A549 (cell line): ENCODE data around the gene USP24. TPM values are rescaled to one million over a fixed set of nuclear protein-coding genes. Genes with fewer than 3 reads are reported as not detected.
A peak's percentile ranks its signal among the peaks of the same experiment; 100 is the strongest.

Experiments
- ATAC-seq, 2 experiments: fragments of 200-7000 bp in 1 of 2; fragments of >200 bp in 1 of 2; cut with Nextera tagmentation in 1 of 2; cut with Tn5 transposase in 1 of 2; 3 replicates each; pipeline versions ENCODE4 v1.8.0 to v1.9.1; 2018 to 2020; ENCODE audit warnings: mild to moderate bottlenecking in 1 of 2, moderate library complexity in 1 of 2
- CTCF ChIA-PET: fragments of 300-600 bp; sonication (Branson Sonifier 250); formaldehyde crosslinking; extraction: SDS; loops from one replicate; lab custom pipeline; 2021; ENCODE audit warnings: antibody characterized with exemption, inconsistent platforms; lab: Yijun Ruan, JAX
- POLR2A ChIA-PET: fragments of 350-600 bp; formaldehyde crosslinking; extraction: SDS; loops from one replicate; lab custom pipeline; 2021; ENCODE audit warnings: antibody characterized with exemption, inconsistent platforms; lab: Yijun Ruan, JAX
- DNase-seq, 2 experiments: peaks; one replicate each; pipeline versions ENCODE4 v3.0.0 to v3.0.0-alpha.2; 2011 to 2016; ENCODE audit warnings: low read depth in 1 of 2, low spot score in 1 of 2
- FAIRE-seq: peaks from 2 replicates; lab custom pipeline; 2011; peaks lifted over from hg19 to GRCh38; lab: Jason Lieb, UNC
- H3K27ac ChIP-seq, 2 experiments: fragments of >200 bp; sonication (Bioruptor Twin); formaldehyde crosslinking; 3 replicates each; pipeline ENCODE4 v1.5.1; 2016 to 2017
- H3K4me1 ChIP-seq: fragments of >200 bp; sonication (Bioruptor Twin); formaldehyde crosslinking; 3 replicates; pipeline ENCODE4 v1.6.1; 2016
- H3K4me2 ChIP-seq: fragments of >200 bp; sonication (Bioruptor Twin); formaldehyde crosslinking; 3 replicates; pipeline ENCODE4 v1.6.1; 2016
- H3K4me3 ChIP-seq: fragments of >200 bp; sonication (Bioruptor Twin); formaldehyde crosslinking; 3 replicates; pipeline ENCODE4 v1.5.1; 2016
- H3K9me3 ChIP-seq: fragments of >200 bp; sonication (Bioruptor Twin); formaldehyde crosslinking; 3 replicates; pipeline ENCODE4 v1.6.1; 2016
- CTCF ChIP-seq: fragments of >200 bp; sonication (Bioruptor Twin); formaldehyde crosslinking; IDR thresholded peaks from 3 replicates; pipeline ENCODE4 v1.5.1; 2016
- HEYL ChIP-seq: fragments of 250-450 bp; sonication (Bioruptor Pico); IDR thresholded peaks from 2 replicates; pipeline ENCODE4 v1.8.0; 2021; ENCODE audit warnings: mild to moderate bottlenecking, moderate library complexity
- HMGXB4 ChIP-seq: fragments of 250-450 bp; sonication (Bioruptor Pico); IDR thresholded peaks from 2 replicates; pipeline ENCODE4 v1.5.0; 2021; ENCODE audit warnings: mild to moderate bottlenecking, moderate library complexity, borderline replicate concordance
- HOXB13 ChIP-seq: fragments of 250-450 bp; sonication (Bioruptor Pico); IDR thresholded peaks from 2 replicates; pipeline ENCODE4 v1.5.0; 2020; ENCODE audit warnings: low read depth, mild to moderate bottlenecking, moderate library complexity
- MYC ChIP-seq: IDR thresholded peaks from 2 replicates; pipeline ENCODE4 v1.6.1; 2012; ENCODE audit warnings: mild to moderate bottlenecking, inconsistent platforms, low read length, improper control_type of control experiment, borderline replicate concordance
- PHF8 ChIP-seq: fragments of 200-600 bp; sonication (generic); IDR thresholded peaks from 2 replicates; pipeline ENCODE4 v1.6.1; 2016; ENCODE audit warnings: low read depth, mild to moderate bottlenecking, antibody characterized with exemption, moderate library complexity, borderline replicate concordance
- RAD21 ChIP-seq, 2 experiments: fragments of >200 bp in 1 of 2; sonication (Bioruptor Twin) in 1 of 2; formaldehyde crosslinking in 1 of 2; IDR thresholded peaks in 1 of 2; conservative IDR thresholded peaks in 1 of 2; 2 replicates in 1 of 2; 3 replicates in 1 of 2; pipeline ENCODE4 v1.6.1; 2012 to 2018; ENCODE audit warnings: inconsistent platforms in 1 of 2
- REST ChIP-seq: fragments of 200-600 bp; sonication (generic); IDR thresholded peaks from 2 replicates; pipeline ENCODE4 v1.6.1; 2016; ENCODE audit warnings: antibody characterized with exemption, mild to moderate bottlenecking, moderate library complexity
- SMC3 ChIP-seq: fragments of >200 bp; sonication (Bioruptor Twin); formaldehyde crosslinking; IDR thresholded peaks from 3 replicates; pipeline ENCODE4 v1.6.1; 2018; ENCODE audit warnings: inconsistent platforms
- WGBS: methylation state at CpG from one replicate; pipeline ENCODE4 v1.1.6; 2017; ENCODE audit errors: missing lambda C conversion rate; 5-methylcytosine and 5-hydroxymethylcytosine counted together
- polyA plus RNA-seq, 4 experiments: library from polyadenylated mRNA; depleted of rRNA in 3 of 4; stranded (reverse); fragments of >200 nt; fragmentation: RNase III in 1 of 4; extraction: RNeasy Plus Mini Kit Qiagen cat#74134 plus additional on column Dnase treatment in 1 of 4; gene quantifications; 2 replicates in 3 of 4; 3 replicates in 1 of 4; pipeline ENCODE4 v1.2.3, GENCODE V29; 2011 to 2017

USP24 gene
- polyA plus RNA-seq, 2 of the 4 experiments (the other 2 are of a cell fraction) = 14.7 to 21.7 TPM

GRCh38 chr1:55071477-55071876 is 143.7 kb downstream of the USP24 start:
- no peak overlapping the region for H3K4me3 ChIP-seq
- FAIRE-seq = no peak
- peak; percentile 94 to 96 for ATAC-seq
- no peak overlapping the region for H3K27ac ChIP-seq
- DNase-seq = peak; percentile 44 to 47
- no peaks in the 10 kb centered on the region for H3K9me3 ChIP-seq
- H3K4me1 ChIP-seq = no peaks in the 10 kb centered on the region
- ChIA-PET POLR2A (no interaction called here), CTCF (interaction anchor here (0.9 to 1.1 kb wide), 3 partner anchors 10 to 1340 kb away, joined by 3 to 4 read pairs (median 3); no protein-coding TSS in a partner anchor)
- TF ChIP-seq HMGXB4 (CRISPR knock-in tag) (no peak), CTCF (peak; percentile 40; the same call in 2 of the 3 replicates), SMC3 (peak; percentile 31; the same call in 1 of the 3 replicates), RAD21 (conservative IDR thresholded peaks at IDR 0.05 in 1 of 2, IDR thresholded peaks at IDR 0.05 in 1 of 2) (peak; percentile 31 to 38; a peak in 3 of 5 replicates)
- 44% methylated on average over 7 of the region's 8 CpGs for WGBS
- no peak overlapping the region for H3K4me2 ChIP-seq

- H3K4me2 ChIP-seq = no peak overlapping the region
- no peaks in the 10 kb centered on the region for H3K9me3 ChIP-seq
- TF ChIP-seq HEYL (CRISPR knock-in tag) = no peak
- TF ChIP-seq, all 56 proteins: peak for 0
- Histone ChIP-seq H3K4me3 (no peak overlapping the region), H3K4me1 (0 out of 3 replicates have a peak, but pooled peaks cover 2% of the 10 kb centered on the region), H3K27ac (no peak overlapping the region)
- WGBS = 88% methylated on average over 17 of the region's 17 CpGs
- FAIRE-seq (no peak), ATAC-seq (no peak), DNase-seq (no peak)
- ChIA-PET POLR2A (interaction anchor here (0.5 kb wide), 1 partner anchor 41 kb away, joined by 4 read pairs; no protein-coding TSS in a partner anchor), CTCF (interaction anchor here (0.9 to 1.5 kb wide), 4 partner anchors 9 to 1339 kb away, joined by 3 to 4 read pairs (median 3); no protein-coding TSS in a partner anchor)
Measured at GRCh38 chr1:55070293-55071164, 144.6 kb downstream of the USP24 start.

GRCh38 chr1:55069280-55069679 is 145.9 kb downstream of the USP24 start:
- no peak overlapping the region for H3K4me3 ChIP-seq
- no peaks in the 10 kb centered on the region for H3K9me3 ChIP-seq
- no peak for ATAC-seq
- FAIRE-seq = no peak
- no peak for DNase-seq
- 93% methylated on average over 4 of the region's 7 CpGs for WGBS
- ChIA-PET CTCF (interaction anchor here (1.5 kb wide), 1 partner anchor 20 kb away, joined by 3 read pairs; no protein-coding TSS in a partner anchor), POLR2A (no interaction called here)
- no peak overlapping the region for H3K27ac ChIP-seq
- H3K4me1 ChIP-seq = peaks cover 13% of the 10 kb centered on the region
- TF ChIP-seq HOXB13 (no peak), MYC (no peak), PHF8 (no peak), REST (no peak)
- H3K4me2 ChIP-seq = no peak overlapping the region
